GM23338 (cell line): Measurements from ENCODE around the gene EFTUD2. TPM values are rescaled to one million over a fixed set of nuclear protein-coding genes. Genes with fewer than 3 reads are reported as not detected.
"Not testable (repeated sequence)": the region's sequence is repeated elsewhere in the genome, so short reads cannot be mapped to it uniquely, and the experiment has no call there.

ENCODE experiments used
- ATAC-seq: fragments of 200-7000 bp; cut with Tn5 transposase; 3 replicates; pipeline ENCODE4 v1.9.1; 2020
- DNase-seq: peaks from one replicate; pipeline ENCODE4 v3.0.0-alpha.2; 2015; ENCODE audit warnings: low spot score
- H2AFZ ChIP-seq: fragments of 200-600 bp; sonication (generic); 2 replicates; pipeline ENCODE4 v1.8.0; 2016; ENCODE audit warnings: antibody characterized with exemption, mild to moderate bottlenecking, moderate library complexity
- H3F3A ChIP-seq: fragments of 200-600 bp; sonication (generic); replicated peaks from 2 replicates; pipeline ENCODE4 v1.8.0; 2017; ENCODE audit warnings: antibody characterized with exemption, mixed run types, low read depth
- H3K27ac ChIP-seq: fragments of 200-600 bp; sonication (generic); 2 replicates; pipeline ENCODE4 v1.6.1; 2016; ENCODE audit warnings: low read depth
- H3K27me3 ChIP-seq: fragments of 200-600 bp; sonication (generic); 2 replicates; pipeline ENCODE4 v1.8.0; 2016; ENCODE audit warnings: mild to moderate bottlenecking, mixed run types, moderate library complexity; ENCODE audit not compliant: insufficient read depth
- H3K36me3 ChIP-seq: fragments of 200-600 bp; sonication (generic); 2 replicates; pipeline ENCODE4 v1.8.0; 2016; ENCODE audit warnings: mild to moderate bottlenecking; ENCODE audit not compliant: insufficient read depth
- H3K4me1 ChIP-seq: fragments of 200-600 bp; sonication (generic); 2 replicates; pipeline ENCODE4 v1.8.0; 2016; ENCODE audit warnings: mild to moderate bottlenecking, moderate library complexity; ENCODE audit not compliant: insufficient read depth
- H3K4me2 ChIP-seq: fragments of 200-600 bp; sonication (generic); 2 replicates; pipeline ENCODE4 v1.7.1; 2017; ENCODE audit warnings: mixed run types
- H3K4me3 ChIP-seq: fragments of 200-600 bp; sonication (generic); 2 replicates; pipeline ENCODE4 v1.6.1; 2016; ENCODE audit warnings: mixed run types
- H3K79me2 ChIP-seq: fragments of 200-600 bp; sonication (generic); replicated peaks from 2 replicates; pipeline ENCODE4 v1.8.0; 2017; ENCODE audit warnings: mild to moderate bottlenecking; ENCODE audit not compliant: insufficient read depth
- H3K9me2 ChIP-seq: fragments of 200-600 bp; sonication (generic); 2 replicates; pipeline ENCODE4 v1.8.0; 2017; ENCODE audit not compliant: insufficient read depth
- H4K20me1 ChIP-seq: fragments of 200-600 bp; sonication (generic); replicated peaks from 2 replicates; pipeline ENCODE4 v1.8.0; 2017; ENCODE audit warnings: mild to moderate bottlenecking; ENCODE audit not compliant: insufficient read depth
- H3K27ac Mint-ChIP-seq: 2 replicates; pipeline ENCODE4 v1.8.0; 2020; ENCODE audit warnings: inconsistent platforms, mild to moderate bottlenecking, moderate library complexity, mixed read lengths
- H3K27me3 Mint-ChIP-seq: 3 replicates; pipeline ENCODE4 v1.8.0; 2022; ENCODE audit warnings: low read depth, mild to moderate bottlenecking, moderate library complexity, mixed read lengths, inconsistent platforms; ENCODE audit not compliant: insufficient read depth, poor library complexity
- H3K36me3 Mint-ChIP-seq: 3 replicates; pipeline ENCODE4 v1.8.0; 2021; ENCODE audit warnings: low read depth, mild to moderate bottlenecking, inconsistent platforms, moderate library complexity, mixed read lengths
- H3K4me1 Mint-ChIP-seq: 3 replicates; pipeline ENCODE4 v1.8.0; 2020; ENCODE audit warnings: mild to moderate bottlenecking, inconsistent platforms, mixed read lengths
- H3K4me3 Mint-ChIP-seq: 3 replicates; pipeline ENCODE4 v1.8.0; 2021; ENCODE audit warnings: moderate library complexity, mild to moderate bottlenecking, inconsistent platforms, mixed read lengths
- H3K9me3 Mint-ChIP-seq: 3 replicates; pipeline ENCODE4 v1.8.0; 2020; ENCODE audit warnings: moderate library complexity, mild to moderate bottlenecking, inconsistent platforms, mixed read lengths
- CREB1 ChIP-seq: fragments of 250-450 bp; sonication (Bioruptor Pico); IDR thresholded peaks from 2 replicates; pipeline ENCODE4 v1.5.0; 2020; ENCODE audit warnings: low read depth, mild to moderate bottlenecking, moderate library complexity
- EZH2phosphoT487 ChIP-seq: fragments of 200-600 bp; sonication (generic); IDR thresholded peaks from one replicate; pipeline ENCODE4 v1.8.1; 2018; ENCODE audit warnings: antibody characterized with exemption; ENCODE audit not compliant: unreplicated experiment
- JUNB ChIP-seq: IDR thresholded peaks from one replicate; pipeline ENCODE4 v1.6.1; 2016; ENCODE audit warnings: antibody characterized with exemption; ENCODE audit not compliant: unreplicated experiment
- NANOG ChIP-seq: IDR thresholded peaks from 2 replicates; pipeline ENCODE4 v1.6.1; 2016; ENCODE audit warnings: antibody characterized with exemption, borderline replicate concordance
- STAT1 ChIP-seq: IDR thresholded peaks from one replicate; pipeline ENCODE4 v1.6.1; 2016; ENCODE audit warnings: antibody characterized with exemption; ENCODE audit not compliant: unreplicated experiment
- ZNF331 ChIP-seq: fragments of 250-450 bp; sonication (Bioruptor Pico); IDR thresholded peaks from 2 replicates; pipeline ENCODE4 v1.5.0; 2020; ENCODE audit warnings: low read depth, mild to moderate bottlenecking, moderate library complexity
- polyA plus RNA-seq: library from polyadenylated mRNA; unstranded; fragments of >200 nt; fragmentation: Nextera tagmentation; extraction: Ambion mirVana; gene quantifications from 2 replicates; pipeline ENCODE4 v1.2.1, GENCODE V29; 2016
- total RNA-seq: library from RNA; depleted of rRNA; stranded (reverse); fragments of >200 nt; shearing (Covaris generic); gene quantifications from 2 replicates; pipeline ENCODE4 v1.2.3, GENCODE V29; 2014
- TF ChIP-seq, protein P1 (sequence below): IDR thresholded peaks from one replicate; pipeline ENCODE4 v1.6.1; 2018; ENCODE audit warnings: antibody characterized with exemption; ENCODE audit not compliant: unreplicated experiment
- TF ChIP-seq, protein P2 (sequence below): fragments of 250-450 bp; sonication (Bioruptor Pico); IDR thresholded peaks from 2 replicates; pipeline ENCODE4 v1.5.0; 2020; ENCODE audit warnings: mild to moderate bottlenecking, moderate library complexity

Gene EFTUD2
- total and polyA plus RNA-seq, 2 experiments from 2014 or later: 61.6 to 196 TPM

DNA sequence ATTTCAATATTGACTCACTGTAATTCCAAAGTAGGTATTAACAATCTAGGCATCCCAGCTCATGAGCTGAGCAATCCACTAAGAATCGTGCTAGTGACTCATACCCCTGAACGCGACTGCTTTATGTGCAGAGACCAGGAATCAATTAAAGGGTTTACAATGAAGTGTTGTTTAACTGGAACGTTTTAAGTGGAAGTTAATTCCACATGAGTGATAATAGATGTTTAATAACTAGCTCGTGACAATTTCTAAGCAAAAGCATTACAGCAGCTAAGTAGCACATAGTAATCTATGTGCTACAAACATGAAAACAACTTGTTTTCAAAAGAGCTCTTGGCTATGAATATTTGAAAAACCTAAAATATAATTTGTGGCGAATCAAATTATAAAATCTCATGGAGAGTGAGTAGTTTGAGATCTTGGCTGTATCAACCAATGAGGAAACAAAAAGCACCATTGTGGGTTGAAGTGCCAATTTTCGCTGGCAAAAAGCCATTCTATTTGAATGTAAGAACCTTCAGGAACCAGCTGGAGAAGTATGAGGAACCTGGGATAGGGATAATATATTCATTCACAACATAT, 78.5 kb downstream of the EFTUD2 start (continued):
- TF ChIP-seq, protein P1, sequence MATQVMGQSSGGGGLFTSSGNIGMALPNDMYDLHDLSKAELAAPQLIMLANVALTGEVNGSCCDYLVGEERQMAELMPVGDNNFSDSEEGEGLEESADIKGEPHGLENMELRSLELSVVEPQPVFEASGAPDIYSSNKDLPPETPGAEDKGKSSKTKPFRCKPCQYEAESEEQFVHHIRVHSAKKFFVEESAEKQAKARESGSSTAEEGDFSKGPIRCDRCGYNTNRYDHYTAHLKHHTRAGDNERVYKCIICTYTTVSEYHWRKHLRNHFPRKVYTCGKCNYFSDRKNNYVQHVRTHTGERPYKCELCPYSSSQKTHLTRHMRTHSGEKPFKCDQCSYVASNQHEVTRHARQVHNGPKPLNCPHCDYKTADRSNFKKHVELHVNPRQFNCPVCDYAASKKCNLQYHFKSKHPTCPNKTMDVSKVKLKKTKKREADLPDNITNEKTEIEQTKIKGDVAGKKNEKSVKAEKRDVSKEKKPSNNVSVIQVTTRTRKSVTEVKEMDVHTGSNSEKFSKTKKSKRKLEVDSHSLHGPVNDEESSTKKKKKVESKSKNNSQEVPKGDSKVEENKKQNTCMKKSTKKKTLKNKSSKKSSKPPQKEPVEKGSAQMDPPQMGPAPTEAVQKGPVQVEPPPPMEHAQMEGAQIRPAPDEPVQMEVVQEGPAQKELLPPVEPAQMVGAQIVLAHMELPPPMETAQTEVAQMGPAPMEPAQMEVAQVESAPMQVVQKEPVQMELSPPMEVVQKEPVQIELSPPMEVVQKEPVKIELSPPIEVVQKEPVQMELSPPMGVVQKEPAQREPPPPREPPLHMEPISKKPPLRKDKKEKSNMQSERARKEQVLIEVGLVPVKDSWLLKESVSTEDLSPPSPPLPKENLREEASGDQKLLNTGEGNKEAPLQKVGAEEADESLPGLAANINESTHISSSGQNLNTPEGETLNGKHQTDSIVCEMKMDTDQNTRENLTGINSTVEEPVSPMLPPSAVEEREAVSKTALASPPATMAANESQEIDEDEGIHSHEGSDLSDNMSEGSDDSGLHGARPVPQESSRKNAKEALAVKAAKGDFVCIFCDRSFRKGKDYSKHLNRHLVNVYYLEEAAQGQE: no peak
- TF ChIP-seq, protein P2, sequence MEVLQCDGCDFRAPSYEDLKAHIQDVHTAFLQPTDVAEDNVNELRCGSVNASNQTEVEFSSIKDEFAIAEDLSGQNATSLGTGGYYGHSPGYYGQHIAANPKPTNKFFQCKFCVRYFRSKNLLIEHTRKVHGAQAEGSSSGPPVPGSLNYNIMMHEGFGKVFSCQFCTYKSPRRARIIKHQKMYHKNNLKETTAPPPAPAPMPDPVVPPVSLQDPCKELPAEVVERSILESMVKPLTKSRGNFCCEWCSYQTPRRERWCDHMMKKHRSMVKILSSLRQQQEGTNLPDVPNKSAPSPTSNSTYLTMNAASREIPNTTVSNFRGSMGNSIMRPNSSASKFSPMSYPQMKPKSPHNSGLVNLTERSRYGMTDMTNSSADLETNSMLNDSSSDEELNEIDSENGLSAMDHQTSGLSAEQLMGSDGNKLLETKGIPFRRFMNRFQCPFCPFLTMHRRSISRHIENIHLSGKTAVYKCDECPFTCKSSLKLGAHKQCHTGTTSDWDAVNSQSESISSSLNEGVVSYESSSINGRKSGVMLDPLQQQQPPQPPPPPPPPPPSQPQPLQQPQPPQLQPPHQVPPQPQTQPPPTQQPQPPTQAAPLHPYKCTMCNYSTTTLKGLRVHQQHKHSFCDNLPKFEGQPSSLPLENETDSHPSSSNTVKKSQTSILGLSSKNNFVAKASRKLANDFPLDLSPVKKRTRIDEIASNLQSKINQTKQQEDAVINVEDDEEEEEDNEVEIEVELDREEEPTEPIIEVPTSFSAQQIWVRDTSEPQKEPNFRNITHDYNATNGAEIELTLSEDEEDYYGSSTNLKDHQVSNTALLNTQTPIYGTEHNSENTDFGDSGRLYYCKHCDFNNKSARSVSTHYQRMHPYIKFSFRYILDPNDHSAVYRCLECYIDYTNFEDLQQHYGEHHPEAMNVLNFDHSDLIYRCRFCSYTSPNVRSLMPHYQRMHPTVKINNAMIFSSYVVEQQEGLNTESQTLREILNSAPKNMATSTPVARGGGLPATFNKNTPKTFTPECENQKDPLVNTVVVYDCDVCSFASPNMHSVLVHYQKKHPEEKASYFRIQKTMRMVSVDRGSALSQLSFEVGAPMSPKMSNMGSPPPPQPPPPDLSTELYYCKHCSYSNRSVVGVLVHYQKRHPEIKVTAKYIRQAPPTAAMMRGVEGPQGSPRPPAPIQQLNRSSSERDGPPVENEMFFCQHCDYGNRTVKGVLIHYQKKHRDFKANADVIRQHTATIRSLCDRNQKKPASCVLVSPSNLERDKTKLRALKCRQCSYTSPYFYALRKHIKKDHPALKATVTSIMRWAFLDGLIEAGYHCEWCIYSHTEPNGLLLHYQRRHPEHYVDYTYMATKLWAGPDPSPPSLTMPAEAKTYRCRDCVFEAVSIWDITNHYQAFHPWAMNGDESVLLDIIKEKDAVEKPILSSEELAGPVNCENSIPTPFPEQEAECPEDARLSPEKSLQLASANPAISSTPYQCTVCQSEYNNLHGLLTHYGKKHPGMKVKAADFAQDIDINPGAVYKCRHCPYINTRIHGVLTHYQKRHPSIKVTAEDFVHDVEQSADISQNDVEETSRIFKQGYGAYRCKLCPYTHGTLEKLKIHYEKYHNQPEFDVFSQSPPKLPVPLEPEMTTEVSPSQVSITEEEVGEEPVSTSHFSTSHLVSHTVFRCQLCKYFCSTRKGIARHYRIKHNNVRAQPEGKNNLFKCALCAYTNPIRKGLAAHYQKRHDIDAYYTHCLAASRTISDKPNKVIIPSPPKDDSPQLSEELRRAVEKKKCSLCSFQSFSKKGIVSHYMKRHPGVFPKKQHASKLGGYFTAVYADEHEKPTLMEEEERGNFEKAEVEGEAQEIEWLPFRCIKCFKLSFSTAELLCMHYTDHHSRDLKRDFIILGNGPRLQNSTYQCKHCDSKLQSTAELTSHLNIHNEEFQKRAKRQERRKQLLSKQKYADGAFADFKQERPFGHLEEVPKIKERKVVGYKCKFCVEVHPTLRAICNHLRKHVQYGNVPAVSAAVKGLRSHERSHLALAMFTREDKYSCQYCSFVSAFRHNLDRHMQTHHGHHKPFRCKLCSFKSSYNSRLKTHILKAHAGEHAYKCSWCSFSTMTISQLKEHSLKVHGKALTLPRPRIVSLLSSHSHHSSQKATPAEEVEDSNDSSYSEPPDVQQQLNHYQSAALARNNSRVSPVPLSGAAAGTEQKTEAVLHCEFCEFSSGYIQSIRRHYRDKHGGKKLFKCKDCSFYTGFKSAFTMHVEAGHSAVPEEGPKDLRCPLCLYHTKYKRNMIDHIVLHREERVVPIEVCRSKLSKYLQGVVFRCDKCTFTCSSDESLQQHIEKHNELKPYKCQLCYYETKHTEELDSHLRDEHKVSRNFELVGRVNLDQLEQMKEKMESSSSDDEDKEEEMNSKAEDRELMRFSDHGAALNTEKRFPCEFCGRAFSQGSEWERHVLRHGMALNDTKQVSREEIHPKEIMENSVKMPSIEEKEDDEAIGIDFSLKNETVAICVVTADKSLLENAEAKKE (CRISPR knock-in tag): no peak
- TF ChIP-seq STAT1 (no peak), CREB1 (CRISPR knock-in tag) (no peak), JUNB (no peak), EZH2phosphoT487 (no peak), NANOG (no peak), ZNF331 (CRISPR knock-in tag) (no peak)

DNA sequence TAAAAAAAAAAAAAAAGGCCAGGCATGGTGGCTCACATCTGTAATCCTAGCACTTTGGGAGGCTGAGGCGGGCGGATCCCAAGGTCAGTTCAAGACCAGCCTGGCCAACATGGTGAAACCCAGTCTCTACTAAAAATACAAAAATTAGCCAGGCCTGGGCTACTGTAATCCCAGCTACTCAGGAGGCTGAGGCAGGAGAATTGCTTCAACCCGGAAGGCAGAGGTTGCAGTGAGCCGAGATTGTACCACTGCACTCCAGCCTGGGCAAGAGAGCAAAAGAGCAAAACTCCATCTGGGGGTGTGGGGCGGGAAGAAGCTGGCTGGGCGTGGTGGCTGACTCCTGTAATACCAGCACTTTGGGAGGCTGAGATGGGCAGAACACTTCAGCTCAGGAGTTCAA, 80.7 kb downstream of the EFTUD2 start:
- not testable (repeated sequence) for H3K27me3 Mint-ChIP-seq

More for the DNA sequence above, 80.7 kb downstream of the EFTUD2 start:
- not testable (repeated sequence) for H3K4me3 ChIP-seq, ATAC-seq, H3K4me2 ChIP-seq, H3K27ac Mint-ChIP-seq, H3K9me2 ChIP-seq, DNase-seq, H3K27me3 ChIP-seq, H3K4me1 Mint-ChIP-seq, H3F3A ChIP-seq, H3K36me3 ChIP-seq, H2AFZ ChIP-seq, H3K4me1 ChIP-seq, H3K9me3 Mint-ChIP-seq, H3K4me3 Mint-ChIP-seq, H3K27ac ChIP-seq
- Histone ChIP-seq H3K79me2 (peaks cover 100% of the 10 kb centered on the region), H4K20me1 (peaks cover 74% of the 10 kb centered on the region)
- H3K36me3 Mint-ChIP-seq: peaks cover 28% of the 10 kb centered on the region; the same call in 2 of the 3 replicates
